Measurements from ENCODE around the gene TFF2.

TFF2 gene

DNA sequence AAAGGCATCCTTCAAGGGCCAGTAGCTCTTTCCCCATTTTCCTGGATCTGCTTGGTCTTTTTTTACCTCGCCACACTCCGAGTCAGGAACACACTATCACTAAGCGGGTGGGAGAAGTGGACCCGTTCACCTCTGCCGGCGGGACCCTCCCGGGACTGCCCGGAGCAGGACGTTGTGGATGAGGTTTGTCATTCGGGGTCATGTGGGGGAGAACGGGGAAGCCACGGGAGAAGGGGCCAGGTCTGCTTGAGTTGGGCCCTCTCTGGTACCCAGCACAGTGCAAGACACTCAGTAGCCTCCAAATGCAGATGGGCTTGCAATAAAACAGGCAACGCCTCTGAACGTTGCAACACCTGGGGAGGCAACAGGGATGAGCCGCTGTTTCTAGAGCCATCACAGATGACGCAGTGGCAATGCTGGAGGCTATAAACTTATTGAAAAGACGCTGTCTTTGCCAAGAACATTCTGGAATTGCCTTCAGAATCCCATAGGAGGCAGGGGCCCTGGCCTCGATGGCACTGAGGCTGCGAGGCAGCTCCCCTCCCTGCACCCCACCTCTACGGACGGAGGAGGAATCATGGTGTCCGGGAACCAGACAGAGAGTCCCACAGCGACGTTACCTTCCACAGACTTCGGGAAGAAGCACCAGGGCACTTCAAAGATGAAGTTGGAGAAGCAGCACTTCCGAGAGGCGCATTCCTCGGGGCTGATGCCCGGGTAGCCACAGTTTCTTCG is 3.8 kb downstream of the TFF2 start:
- DNase-seq, result no peak

DNA sequence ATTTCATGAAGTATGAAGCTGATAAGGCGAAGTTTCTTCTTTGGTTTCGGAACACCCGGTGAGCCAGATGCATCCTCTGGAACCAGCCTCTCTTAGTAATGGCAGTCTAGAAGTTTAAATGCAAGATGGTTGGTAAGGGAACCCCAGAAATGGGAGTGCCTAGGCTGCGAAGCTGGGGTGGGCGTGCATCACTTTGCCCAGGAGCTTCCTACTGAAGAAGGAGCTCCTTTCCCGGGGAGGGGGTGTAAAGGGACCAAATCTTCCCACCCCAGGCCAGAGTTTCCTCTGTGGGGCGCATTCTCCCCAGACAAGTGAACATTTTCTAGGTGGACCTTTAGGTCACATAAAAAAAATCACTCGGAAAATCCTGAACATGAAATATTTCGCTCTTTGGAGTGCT is 4.4 kb downstream of the TFF2 start:
- DNase-seq, result no peak

GRCh38 chr21:42344631-42345030 is 6.2 kb downstream of the TFF2 start:
- DNase-seq, result peak in 1 of 56 donors; percentile 4

DNA sequence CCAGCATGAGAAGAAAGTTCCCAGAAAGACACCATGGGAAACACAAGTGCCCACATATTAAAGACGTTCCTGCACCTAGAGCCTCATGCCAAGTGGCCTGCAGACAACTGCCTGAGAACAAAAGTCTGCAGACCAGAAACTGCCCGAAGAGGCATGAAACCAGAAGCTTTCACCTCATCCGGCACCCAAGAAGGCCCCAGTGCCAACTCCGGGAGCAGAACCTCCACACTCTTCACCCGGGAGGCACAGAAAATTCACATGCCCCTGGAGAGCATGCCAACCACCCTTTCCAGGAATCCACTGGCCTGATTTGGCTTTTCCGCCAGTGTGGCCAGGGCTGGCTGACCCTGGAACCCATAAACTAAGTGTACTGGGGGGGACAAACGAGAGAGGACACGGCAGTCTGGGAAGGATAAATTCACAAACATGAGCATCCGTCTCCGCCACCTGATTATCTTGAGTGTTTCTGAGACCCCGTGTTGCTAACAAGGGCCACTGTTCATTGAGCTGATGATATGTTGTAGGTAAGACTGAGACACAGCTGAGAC is 6.8 kb downstream of the TFF2 start:
- no peak for DNase-seq

GRCh38 chr21:42343556-42343955 is 7.2 kb downstream of the TFF2 start:
- no peak for DNase-seq

GRCh38 chr21:42343101-42343500 is 7.7 kb downstream of the TFF2 start:
- DNase-seq, result no peak

- no peak for DNase-seq
These were observed 8.8 kb downstream of the TFF2 start for GRCh38 chr21:42341776-42342542.

DNA sequence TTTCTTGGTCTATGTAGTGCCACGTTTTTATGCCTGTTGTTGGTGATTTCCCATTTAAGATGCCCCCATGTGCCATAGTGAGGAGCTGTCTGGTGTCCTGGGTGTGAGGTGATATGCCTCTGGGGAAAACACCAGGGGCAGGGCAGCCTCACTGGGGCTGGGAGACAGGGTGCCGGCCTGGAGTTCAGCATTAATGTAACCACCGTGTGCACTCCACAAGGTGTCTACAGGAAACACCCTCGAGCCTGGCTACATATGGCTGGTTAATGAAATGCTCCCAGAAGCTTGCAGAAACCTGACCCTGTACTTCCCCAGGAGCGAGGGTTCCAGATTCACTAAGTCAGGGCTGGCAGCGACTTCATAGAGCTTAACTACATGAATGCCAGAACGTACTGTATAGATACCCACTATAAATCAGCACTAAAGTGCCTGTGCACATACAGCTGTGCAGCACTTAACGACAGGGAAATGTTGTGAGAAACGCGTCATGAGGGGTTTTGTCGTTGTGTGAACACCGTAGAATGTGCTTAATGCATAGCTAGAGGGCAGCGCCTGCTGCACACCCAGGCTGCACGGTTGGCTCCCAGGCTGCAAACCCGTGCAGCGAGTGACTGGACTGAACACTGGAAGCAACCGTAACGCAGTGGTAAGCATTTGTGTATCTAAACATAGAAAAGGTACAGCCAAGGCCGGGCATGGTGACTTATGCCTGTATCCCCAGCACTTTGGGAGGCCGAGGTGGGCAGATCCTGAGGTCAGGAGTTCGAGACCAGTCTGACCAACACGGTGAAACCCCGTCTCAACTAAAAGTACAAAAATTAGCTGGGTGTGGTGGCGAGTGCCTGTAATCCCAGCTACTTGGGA is 10.4 kb downstream of the TFF2 start:
- no peak for DNase-seq

DNA sequence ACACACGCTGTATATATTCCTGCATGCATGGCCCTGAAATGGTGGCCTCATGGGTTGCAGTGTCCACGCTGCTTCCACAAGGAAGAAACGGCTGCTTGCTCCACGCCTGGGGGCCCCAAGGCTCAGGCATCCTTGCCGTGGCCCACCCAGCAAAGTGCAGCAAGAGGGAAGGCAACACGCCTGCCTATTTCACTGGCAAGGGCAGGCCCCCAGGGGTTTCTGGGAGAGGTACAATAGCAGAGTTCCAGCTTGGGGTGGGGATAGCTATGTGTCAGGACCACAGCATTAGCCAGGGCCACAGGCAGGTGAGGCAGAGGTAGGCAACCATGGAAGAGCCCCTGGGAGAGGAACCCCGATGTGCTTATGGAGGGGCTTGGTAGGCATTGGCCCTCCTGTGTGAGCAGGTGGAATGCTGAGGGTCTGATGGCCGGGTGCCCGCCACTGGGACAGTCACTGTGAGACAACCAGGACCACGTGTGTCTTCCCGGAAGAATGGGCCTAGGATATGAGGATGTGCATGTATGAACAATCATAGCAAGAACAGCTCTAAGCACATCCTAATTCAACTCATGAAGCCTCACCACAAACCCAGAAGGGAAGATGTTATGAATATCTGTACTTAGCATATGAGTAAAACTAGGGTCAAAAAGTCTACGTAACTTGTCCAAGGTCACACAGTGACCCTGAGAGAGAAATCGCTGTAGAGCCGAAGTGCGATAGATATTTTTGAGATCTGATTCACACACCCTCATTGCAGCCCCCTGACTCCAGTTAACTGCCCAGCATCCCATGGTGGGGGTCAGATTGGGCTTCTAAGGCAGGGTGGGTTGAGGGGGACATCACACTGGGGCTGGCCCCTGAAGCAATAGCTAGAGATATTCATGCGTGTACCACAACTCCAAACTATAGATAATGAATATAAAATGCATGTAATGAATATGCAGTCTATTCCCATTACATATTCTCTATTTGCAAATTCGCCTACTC is 11.8 kb downstream of the TFF2 start:
- no peak for DNase-seq

DNA sequence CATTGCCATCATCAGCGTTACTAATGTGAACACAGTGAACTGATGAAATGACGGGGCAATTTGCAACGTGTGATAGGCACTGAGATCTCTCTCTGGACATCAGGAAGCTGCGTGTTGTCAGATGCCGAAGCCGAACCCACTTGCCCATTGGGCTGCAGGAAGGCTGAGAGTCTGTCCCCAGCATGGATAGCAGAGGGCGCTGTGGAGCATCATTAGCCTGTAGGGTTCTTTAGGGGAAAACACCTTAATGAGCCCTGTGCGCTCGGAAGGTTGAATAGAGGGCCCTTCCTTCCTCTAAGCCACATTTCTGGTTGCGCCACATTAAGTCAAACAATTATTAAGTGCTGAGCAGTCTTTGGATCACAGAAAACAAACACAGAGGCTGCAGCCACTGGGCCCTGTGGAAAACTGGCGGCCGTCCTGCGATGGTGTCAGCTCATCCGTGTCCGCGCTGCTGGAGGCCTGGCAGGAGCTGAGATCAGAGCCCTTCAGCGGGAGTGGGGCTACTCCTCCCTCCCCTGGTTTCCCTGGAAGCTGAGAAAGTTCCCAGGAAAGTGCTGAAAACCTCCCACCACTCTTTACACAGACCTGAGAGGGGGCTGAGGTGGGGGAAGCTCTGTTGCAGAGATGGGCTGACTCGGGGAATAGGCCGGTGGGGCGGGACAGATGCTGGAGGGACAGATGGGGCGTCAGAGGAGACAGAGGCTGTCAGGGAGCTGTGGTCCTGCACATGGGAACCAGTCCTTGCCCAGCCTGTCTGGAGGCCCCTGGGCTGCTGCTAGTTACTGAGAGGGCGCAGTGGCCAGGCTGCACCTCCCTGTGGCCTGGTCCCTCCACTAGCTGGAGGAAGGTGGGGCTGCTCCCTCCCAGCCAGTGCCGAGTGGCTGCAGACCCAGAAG is 12.7 kb downstream of the TFF2 start:
- peak in 49 of 56 donors; percentile 11 to 83 (median 41) for DNase-seq

- DNase-seq, result no peak
These were observed 13.5 kb downstream of the TFF2 start for GRCh38 chr21:42337276-42337675.

- no peak for DNase-seq
These were observed 14.7 kb downstream of the TFF2 start for GRCh38 chr21:42336054-42336453.

DNA sequence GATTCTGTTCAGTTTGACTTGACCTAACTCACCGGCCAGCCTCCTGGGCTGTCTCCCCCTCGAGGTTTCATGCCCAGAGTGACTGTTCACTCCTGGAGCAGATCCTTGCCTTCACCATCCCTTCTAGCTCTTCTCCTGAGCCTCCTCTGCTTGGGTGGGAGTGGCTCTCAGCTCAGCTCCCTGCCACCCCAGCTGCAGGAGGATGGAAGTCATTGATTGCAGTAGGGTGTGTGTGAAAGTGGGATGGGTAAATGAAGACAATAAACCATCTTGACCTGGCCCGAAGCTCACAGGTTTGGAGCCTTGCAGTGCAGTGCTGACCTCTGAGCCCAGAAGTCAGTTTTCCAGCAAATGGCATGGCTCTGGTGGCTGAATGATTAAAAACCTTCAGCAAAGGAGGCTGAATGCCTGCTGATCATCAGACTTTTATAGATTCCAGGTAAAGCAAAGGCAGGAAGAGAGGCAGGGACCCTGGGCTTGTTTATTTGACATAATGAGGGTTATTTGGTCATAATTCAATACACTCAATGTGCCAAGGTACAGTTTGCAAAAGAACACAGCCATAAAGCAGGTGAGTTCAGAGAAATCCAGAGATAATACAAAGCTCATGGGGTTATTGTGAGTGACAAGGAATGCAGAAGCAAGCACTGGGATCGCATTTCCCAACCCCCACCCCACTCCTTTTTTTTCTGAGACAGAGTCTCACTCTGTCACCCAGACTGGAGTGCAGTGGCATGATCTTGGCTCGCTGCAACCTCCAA is 18.1 kb downstream of the TFF2 start:
- no peak for DNase-seq

DNA sequence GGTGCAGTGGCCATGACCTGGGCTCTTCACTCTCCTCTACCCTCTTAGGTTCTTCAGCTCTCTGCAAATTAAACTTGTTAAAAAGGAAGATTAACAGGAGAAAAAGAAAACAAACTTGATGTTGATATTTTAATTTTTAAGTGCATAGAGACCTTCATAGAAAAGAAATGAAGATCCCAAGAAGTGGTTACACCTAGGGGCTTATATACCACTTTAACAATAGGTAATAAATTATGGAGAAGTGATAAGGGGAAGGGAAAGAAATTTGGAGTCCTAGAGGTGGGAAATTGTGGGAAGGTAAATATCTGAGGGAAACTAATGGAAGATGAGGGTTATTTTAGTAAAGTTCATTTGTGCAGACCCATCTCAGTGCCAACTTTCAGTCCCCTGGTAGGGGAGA is 19.1 kb downstream of the TFF2 start:
- no peak for DNase-seq

- no peak for DNase-seq
These were observed 20.1 kb downstream of the TFF2 start for GRCh38 chr21:42330380-42331371.

DNA sequence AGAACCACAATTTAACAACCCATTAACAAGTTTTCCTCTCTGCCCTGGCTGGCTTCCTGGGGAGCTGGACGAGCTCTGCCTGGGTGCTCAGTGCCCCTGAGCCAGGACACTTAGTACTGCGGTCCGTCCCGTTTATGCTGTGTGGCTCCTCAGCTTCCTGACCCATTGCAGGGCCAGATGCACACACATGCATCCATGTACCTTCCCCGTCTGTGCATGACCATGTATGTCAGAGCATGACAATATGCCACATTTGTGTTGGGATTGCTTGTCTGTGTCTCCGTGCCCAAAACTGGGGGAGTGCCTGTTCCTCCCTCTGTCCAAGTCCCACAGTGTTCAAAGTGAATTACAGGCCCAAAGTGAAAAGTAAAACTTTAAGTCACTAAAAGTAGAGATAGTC is 25.9 kb downstream of the TFF2 start:
- no peak for DNase-seq

DNA sequence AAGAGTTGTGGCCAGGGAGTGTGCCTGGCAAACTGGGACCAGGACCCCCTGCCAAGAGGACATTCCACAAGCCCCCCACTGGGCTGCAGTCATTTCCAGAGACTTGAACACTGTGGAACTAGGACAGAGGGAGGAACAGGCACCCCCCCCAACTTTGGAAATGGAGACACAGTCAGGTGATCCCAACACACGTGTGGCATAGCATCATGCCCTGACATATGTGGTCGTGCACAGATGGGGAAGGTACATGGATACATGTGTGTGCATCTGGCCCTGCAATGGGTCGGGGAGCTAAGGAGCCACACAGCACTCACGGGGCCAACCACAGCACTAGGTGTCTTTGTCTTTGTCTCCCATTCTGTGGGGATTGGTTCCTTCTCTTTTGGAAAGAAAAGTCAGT is 28.9 kb downstream of the TFF2 start:
- DNase-seq, result no peak
